A549 treated with Hydrocortisone at 1 μM for 4 hours (cell line): ENCODE data around the gene NFKBIZ. TPM values are rescaled to one million over a fixed set of nuclear protein-coding genes. Genes with fewer than 3 reads are reported as not detected.

Experiments
- total RNA-seq: library from RNA; stranded (reverse); fragments of 200-300 nt; extraction: Qiagen RNA extraction; gene quantifications from 5 replicates; pipeline ENCODE4 v1.2.3, GENCODE V29; 2022

The NFKBIZ gene
- 7.2 to 10.6 TPM (median 8.7 TPM) in 5 replicates for total RNA-seq

DNA sequence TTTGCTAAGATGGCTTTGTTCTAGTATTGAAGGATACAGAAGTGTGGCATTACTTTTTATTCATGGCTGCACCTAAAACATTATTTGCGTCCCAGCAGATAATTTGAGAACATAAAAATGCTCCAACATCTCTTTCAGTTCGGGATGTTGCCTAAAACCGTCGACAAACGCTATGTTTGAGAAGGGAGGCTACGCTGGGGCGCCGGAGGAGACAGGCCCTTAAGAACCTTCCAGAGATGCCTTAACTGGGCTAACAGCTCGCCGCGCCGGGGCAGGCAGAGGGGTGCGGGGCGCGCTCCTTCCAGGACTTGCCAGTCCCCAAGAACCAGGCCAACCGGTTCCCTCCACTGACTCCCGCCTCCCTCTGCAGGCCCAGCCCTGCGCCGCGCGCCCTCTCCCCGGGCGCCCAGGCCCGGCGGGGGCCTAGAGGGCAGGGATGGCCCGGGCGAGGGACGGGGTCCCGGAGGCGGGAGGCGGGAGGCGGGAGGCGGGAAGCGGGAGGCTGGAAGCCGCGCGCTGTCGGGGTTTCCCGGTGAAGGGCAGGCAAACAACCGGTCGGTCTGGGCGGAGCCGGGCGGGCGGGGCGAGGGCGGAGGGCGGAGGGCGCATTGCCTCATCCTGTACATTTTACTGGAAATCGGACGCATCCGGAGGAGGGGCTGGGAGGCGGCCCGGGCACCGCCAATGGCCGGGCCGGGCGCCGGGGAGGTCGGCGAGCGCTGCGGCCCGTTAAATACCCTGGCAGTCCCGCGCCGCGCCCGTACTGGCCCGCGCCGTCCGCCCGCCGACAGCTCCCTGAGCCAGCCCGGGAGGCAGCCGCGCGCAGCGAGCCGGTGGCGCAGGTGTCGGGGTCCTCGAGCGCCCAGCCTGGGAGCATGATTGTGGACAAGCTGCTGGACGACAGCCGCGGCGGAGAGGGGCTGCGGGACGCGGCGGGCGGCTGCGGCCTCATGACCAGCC, at the start of gene NFKBIZ:
NFKBIZ (plus strand) TSS at position 761 of the 960 bp plus-strand sequence; CDS start at position 876, 115 bp downstream.

Other genes with a start within 250 kb of the NFKBIZ start
- 9.0 to 12.5 TPM (median 9.4 TPM) in 5 replicates for gene ZBTB11, start 172.4 kb upstream of the NFKBIZ start, total RNA-seq
- 1,612 to 2,145 TPM (median 1,695 TPM) in 5 replicates for gene RPL24, start 162.8 kb upstream of the NFKBIZ start, total RNA-seq
- gene CEP97, start 124.9 kb upstream of the NFKBIZ start, total RNA-seq: 3.0 to 6.3 TPM (median 5.2 TPM) in 5 replicates
- 19.3 to 24.0 TPM (median 21.0 TPM) in 5 replicates for gene NXPE3, start 70.3 kb upstream of the NFKBIZ start, total RNA-seq